NCI-H2227 (cell line): Measurements from ENCODE around the gene TAF8.

Source experiments
- DNase-seq: peaks from one replicate; lab custom pipeline; 2025; ENCODE audit not compliant: unreplicated experiment; lab: John Stamatoyannopoulos, UW

TAF8 gene

DNA sequence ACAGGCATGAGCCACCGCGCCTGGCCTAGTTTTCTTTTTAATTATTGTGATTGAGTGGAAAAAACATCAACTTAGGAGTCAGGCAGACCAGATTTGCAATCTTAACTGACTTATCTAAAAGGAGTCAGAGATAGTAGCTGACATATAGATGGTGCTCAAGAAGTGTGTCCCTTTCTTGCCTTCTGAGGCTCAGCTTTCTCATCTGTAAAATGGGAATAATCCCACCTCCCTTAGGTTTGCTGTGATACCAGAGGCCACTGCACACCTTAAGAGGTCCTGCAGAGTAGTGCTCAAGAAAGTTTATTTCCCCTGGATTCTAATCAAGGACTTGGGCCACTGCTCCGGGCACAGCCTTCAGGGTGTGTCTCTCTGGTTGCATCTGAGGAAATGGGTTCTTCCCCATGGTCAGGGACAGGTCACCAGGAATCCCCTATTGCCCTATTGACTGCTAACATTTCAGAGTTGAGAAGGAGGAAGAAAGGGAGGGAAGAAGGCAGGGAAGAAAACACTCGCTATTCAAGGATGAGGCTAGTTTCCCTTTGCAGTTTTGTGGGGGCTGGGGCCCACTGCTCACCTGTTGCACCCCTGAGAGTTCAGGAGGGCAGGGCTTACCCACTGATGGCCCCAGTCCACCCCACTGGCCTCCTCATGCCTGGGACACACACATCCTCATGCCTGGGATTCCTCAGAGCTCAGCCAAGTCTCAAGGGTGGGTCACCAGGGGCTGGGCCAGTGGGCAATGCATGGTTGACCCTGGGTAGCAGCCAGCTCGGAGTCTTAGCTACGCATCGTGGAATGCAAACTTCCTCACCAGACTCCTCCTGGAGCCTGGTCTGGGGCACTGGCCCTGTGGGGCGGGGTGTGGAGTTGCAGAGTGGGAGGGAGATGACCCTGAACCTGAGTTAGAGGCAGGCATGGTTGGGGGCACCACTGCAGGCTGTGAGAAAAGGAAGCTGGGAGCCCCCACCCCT lies 70.9 kb downstream of the TAF8 start:
- no peak for DNase-seq

DNA sequence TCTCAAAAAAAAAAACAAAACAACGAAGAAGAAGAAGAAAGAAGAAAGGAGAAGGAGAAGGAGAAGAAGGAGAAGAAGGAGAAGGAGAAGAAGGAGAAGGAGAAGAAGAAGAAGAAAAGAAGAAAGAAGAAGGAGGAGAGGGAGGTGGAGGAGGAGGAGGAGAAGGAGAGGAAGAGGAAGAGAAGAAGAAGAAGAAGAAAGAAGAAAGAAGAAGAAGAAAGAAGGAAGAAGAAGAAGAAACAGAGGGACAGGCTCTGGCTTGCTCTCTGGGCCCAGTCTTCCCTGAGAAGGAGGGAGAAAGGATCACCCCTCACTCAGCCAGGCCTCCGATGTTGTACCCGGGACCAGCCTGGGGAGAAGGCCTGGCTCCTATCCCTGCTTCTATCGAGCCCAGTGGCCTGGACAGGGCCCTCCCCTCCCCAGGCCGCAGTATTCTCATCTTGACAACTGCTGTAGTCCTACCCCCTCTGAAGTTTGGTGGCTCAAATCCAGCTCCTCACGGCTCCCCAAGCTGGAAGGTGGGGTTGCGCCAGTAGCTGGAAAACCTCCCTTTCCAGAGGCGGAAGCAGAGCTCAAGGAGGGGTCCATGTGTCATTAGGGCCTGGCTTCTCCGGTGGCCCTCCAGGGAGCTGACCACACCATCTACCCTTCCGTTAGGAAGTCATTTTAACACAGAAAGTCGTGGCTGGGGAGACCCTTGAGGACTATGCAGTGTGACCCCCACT lies 73.2 kb downstream of the TAF8 start:
- DNase-seq: no peak

DNA sequence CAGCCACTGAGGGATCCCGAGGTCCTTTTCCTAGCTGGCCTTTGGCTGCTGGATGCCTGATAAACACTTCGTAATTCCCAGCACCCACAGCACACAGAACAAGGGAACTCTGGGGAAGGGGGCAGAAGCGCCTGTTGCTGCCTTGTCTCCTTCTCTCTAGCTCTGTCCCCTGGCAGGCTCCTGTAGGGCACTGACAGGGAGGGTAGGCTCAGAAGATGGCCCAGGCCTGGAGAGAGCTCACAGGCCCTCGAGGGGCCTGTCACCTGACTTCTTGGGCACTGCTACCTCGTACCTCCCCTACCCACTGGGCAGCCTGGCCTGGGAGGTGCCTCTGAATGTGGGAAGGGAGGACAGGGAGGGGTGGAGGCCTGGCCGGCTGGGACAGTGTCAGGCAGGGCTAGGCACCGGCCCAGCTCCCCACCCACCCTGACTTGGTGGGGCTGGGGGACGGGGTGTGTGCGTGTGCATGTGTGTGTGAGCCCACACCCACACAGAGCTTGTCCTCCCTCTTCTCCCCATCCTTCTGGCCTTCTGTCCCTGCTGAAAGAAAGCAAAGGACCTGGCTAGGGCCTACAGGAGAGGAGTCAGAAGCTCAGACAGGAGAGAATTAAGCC lies 74.0 kb downstream of the TAF8 start:
- DNase-seq: no peak

DNA sequence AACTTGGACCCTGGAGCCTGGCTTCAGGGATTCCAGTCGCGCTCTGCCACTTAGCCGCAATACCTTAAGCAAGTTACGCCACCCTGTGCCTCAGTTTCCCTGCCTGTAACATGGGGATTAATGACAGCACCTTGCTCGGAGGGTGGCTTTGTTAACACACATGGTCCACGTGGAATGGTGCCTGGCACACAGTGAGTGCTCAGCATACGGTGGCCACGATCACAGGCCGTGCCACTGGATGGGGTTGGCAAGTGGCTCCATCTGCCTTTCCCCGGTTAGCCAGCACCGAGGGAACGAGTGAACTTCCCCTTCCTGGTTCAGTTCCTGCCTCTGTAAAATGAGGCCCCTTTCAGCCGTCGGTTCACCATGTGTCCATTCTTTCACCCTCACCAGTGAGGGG lies 74.9 kb downstream of the TAF8 start:
- no peak for DNase-seq

DNA sequence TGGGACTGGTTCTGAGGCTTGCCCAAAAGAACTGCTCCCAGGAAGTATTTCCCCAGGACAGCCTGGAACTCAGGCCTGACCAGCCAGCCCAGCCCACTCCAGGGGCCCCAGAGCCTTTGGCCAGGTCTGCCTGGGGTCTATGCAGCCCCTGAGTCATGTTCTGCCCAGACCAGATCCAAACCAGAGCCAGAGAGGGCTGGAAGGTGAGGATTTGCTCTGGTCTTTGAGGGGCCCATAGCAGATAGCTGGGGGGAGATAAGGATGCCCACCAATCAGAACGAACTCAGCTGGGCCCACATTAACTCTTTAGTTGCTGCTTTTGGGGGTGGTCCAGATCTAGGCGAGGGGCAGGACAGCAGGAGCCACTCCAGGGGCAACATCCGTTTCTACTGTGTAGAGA lies 75.3 kb downstream of the TAF8 start:
- no peak for DNase-seq

DNA sequence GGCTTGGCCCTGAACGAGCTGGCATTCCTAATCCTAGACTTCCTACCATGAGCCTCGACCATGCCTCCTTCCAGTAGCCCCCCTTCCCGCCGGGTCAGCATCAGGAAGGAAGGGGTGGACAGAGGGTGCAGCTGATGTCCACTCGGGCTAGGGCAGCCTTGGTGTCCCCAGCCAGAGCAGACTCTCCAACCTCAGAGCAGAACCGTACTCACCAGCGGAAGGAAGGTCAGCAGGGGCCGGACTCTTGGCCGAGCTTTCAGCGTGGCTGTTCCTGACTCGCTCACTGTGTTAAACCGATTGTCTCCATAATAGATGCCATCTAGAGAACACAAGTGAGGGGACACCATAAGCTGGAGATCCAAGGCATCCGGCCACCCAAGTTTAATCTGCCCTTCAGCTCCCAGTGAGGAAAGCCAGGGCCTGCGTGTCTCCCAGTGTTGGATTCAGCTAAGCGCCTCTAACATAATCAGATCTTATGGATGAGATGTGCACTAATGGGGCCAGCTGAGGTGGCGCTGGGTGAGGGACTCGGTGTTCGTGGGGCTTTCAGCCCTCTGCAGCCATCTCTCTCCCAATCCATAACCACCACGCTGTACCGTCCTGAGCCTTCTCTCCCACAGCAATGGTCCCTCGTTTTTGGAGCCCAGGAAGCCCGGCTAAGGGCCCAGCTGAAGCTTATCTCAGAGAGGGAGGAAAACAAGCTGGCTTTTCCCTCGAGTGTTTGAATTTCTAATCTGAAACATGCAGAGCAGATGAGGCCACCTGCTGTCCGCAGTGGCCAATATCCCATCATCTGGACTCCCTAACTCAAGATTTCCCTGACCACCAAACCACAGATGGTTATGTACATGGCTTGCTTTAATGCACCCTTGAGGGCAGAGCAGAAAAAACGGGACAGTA lies 78.4 kb downstream of the TAF8 start:
- no peak for DNase-seq

DNA sequence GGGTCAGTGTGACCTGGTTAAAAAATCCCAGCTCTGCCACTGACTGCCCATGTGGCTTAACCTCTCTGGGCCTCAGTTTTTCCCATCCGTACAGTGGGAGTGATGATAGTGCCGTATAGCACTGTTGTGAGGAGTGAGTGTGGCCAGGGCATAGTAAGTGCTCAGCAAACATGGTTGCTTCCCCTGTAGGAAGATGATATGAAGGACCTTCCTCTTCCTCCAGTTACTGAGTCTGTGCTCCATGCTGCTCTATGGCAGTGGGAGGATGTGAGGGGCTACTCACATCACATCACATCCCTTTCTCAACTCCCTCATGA lies 79.0 kb downstream of the TAF8 start:
- DNase-seq: no peak

DNA sequence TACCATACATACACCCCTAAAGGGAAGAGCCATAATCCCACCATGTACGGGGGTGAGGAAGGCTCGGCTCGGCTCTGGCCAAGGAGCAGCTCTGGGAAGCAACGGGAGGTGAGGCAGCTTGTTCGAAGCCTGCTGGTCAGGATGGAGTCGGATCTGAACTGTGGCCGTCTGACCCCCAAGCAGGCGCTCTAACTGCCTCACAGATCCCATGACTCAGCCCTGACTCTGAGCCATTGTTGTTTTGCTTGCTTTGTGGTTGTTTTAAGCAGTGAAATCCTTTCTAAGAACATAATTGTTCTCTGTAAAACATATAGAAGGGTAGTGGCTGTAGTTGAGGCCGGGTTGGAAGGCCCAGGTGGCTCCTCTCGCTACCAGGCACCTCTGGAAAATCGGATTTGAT lies 81.2 kb downstream of the TAF8 start:
- no peak for DNase-seq

DNA sequence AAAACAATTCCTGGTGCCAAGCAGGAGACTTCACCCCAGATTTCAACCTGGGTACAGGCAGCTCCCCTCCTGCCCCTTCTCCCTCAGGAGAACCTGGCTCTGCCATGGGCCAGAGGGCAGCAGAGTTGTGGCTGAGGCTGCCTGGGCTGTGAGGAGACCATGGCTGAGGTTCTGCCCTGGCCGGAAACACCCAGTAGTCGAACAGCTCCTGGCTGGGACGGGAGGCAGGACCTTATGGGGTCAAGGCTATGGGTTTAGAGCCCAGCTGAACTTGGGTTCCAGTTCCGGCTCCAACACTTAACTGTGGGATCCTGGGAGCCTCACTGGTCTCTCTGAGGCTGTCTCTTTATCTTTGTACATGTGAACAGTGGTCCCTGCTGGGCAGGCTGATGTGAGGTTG lies 83.6 kb downstream of the TAF8 start:
- no peak for DNase-seq

DNA sequence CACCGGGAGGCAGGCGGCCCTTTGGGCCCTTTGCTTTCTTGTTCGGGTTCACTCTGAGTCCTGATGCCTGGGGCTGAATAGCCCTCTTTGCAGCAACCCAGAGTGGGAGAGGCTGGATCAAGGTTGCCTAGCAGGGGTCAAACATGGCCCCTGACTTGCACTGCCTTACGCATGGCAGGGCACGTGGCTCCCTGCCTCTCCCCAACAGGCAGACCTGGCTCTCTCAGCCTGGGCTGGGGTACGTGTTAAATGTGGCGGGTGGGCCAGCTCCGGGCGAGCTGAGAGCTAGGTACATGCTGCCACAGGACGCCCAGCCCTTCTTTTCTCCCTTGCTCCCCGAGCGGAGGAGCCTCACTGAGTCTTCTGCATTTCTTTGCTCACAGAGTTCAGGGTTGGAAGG lies 84.8 kb downstream of the TAF8 start:
- no peak for DNase-seq

DNA sequence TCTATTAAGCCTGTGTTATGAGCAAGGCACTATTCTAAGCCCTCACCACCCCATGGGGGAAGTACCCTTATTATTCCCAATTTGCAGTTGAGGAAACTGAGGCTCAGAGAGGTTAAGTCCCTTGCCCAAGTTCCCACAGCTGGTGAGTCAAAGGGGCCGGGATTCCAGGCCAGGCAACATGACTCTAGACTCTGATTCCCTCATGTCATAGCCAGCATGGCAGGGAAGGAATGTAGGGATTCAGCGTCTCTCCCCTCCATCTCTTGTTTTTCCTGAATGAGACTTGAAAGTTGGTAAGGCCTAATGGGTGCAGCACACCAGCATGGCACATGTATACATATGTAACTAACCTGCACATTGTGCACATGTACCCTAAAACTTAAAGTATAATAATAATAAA lies 85.4 kb downstream of the TAF8 start:
- no peak for DNase-seq

DNA sequence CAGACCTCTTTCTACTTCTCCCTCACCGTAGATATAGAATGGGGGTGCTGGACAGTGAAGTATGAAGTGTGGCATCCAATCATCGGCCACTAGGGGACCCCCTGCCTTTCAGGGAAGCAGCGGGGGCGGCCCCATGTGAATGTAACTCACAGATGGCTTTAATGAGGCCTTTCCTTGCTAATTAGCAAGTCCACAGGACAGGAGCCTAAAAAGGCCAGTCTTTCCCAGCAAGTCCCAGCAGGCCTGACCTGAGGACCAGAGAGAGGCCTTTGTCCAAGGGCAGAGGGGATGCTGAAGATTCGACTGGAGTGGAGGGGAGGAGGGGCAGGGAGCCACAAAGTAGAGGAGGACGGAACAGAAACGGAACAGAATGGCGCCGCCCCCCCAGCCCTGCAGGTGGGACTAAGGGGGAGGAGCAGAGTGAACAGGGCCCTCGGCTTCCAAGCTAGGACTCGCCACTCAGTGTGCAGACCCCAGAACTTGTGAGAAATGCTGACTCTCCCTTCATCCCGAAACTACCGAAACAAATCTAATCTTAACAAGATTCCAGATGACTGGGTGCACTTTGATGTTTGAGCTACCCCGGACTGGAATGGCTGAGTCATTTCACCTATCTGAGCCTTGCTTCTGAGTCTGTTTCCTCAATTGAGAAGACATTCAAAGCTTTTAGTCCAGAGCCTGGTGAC lies 86.3 kb downstream of the TAF8 start:
- peak; percentile 24 for DNase-seq
